PC-3 (cell line): ENCODE measurements around the gene PBX3. TPM values are rescaled to one million over a fixed set of nuclear protein-coding genes. Genes with fewer than 3 reads are reported as not detected.

Experiments used
- ATAC-seq: fragments of 200-7000 bp; cut with Tn5 transposase; 2 replicates; pipeline ENCODE4 v1.9.1; 2020; ENCODE audit warnings: mild to moderate bottlenecking, moderate library complexity
- Bru-seq: library from RNA; stranded (reverse); fragments of 400-500 nt; gene quantifications from one replicate; lab custom pipeline; 2021; lab: Mats Ljungman, UMichigan
- BruChase-seq, 2 experiments: library from RNA; stranded (reverse); fragments of 400-500 nt; gene quantifications; one replicate each; lab custom pipeline; 2021; lab: Mats Ljungman, UMichigan
- BruUV-seq: library from RNA; stranded (reverse); fragments of 400-500 nt; replicated peaks from 2 replicates; lab custom pipeline; 2021; lab: Mats Ljungman, UMichigan
- CTCF ChIA-PET: fragments of 300-600 bp; sonication (Branson Sonifier 250); formaldehyde crosslinking; loops from one replicate; lab custom pipeline; 2022; ENCODE audit warnings: antibody characterized with exemption; lab: Charles Lee
- POLR2A ChIA-PET: fragments of 300-600 bp; sonication (Branson Sonifier 250); formaldehyde crosslinking; loops from one replicate; lab custom pipeline; 2022; ENCODE audit warnings: antibody characterized with exemption; ENCODE audit not compliant: unreplicated experiment; lab: Charles Lee
- DNase-seq: peaks from one replicate; pipeline ENCODE4 v3.0.0-alpha.2; 2015
- H2AFZ ChIP-seq: fragments of 300-600 bp; sonication (generic); 2 replicates; pipeline ENCODE4 v1.6.0; 2016; ENCODE audit warnings: antibody characterized with exemption, low read length
- H3F3A ChIP-seq: fragments of 300-600 bp; sonication (generic); one replicate; pipeline ENCODE4 v1.6.0; 2017; ENCODE audit warnings: antibody characterized with exemption, low read length, control low read depth, mild to moderate bottlenecking; ENCODE audit not compliant: unreplicated experiment
- H3K27ac ChIP-seq: fragments of 300-600 bp; sonication (generic); 2 replicates; pipeline ENCODE4 v1.5.1; 2016; ENCODE audit warnings: mild to moderate bottlenecking, low read length
- H3K27me3 ChIP-seq: fragments of 300-600 bp; sonication (generic); 2 replicates; pipeline ENCODE4 v1.6.1; 2016; ENCODE audit warnings: low read length, mixed read lengths
- H3K36me3 ChIP-seq: fragments of 300-600 bp; sonication (generic); 2 replicates; pipeline ENCODE4 v1.6.1; 2016; ENCODE audit warnings: low read depth, mixed run types, low read length, mixed read lengths
- H3K4me1 ChIP-seq: fragments of 300-600 bp; sonication (generic); 2 replicates; pipeline ENCODE4 v1.5.1; 2016; ENCODE audit warnings: low read length; ENCODE audit not compliant: insufficient read depth
- H3K4me2 ChIP-seq: fragments of 300-600 bp; sonication (generic); 2 replicates; pipeline ENCODE4 v1.6.0; 2016; ENCODE audit warnings: low read length
- H3K4me3 ChIP-seq: fragments of 300-600 bp; sonication (generic); 2 replicates; pipeline ENCODE4 v1.5.1; 2016; ENCODE audit warnings: mild to moderate bottlenecking, low read length, mixed read lengths
- H3K79me2 ChIP-seq: fragments of 300-600 bp; sonication (generic); 2 replicates; pipeline ENCODE4 v1.6.1; 2017; ENCODE audit warnings: low read length, mixed read lengths
- H3K9ac ChIP-seq: fragments of 300-600 bp; sonication (generic); 2 replicates; pipeline ENCODE4 v1.6.0; 2016; ENCODE audit warnings: mild to moderate bottlenecking, low read length
- H3K9me2 ChIP-seq: fragments of 300-600 bp; sonication (generic); replicated peaks from 2 replicates; pipeline ENCODE4 v1.6.1; 2016; ENCODE audit warnings: mixed run types, low read length, mixed read lengths
- H3K9me3 ChIP-seq: fragments of 300-600 bp; sonication (generic); 2 replicates; pipeline ENCODE4 v1.6.1; 2016; ENCODE audit warnings: low read length, mixed read lengths
- H4K20me1 ChIP-seq: fragments of 300-600 bp; sonication (generic); 2 replicates; pipeline ENCODE4 v1.6.1; 2016; ENCODE audit warnings: low read length, mixed read lengths
- CTCF ChIP-seq: fragments of 300-600 bp; sonication (generic); conservative IDR thresholded peaks from 2 replicates; pipeline ENCODE4 v1.5.1; 2017; ENCODE audit warnings: antibody characterized with exemption, low read depth, mild to moderate bottlenecking, low read length
- EZH2 ChIP-seq: fragments of 300-600 bp; sonication (generic); IDR thresholded peaks from one replicate; pipeline ENCODE4 v1.6.1; 2017; ENCODE audit warnings: antibody characterized with exemption, mild to moderate bottlenecking, low read length; ENCODE audit not compliant: unreplicated experiment
- EZH2phosphoT487 ChIP-seq: fragments of 300-600 bp; sonication (generic); IDR thresholded peaks from 2 replicates; pipeline ENCODE4 v1.6.1; 2018; ENCODE audit warnings: mild to moderate bottlenecking, antibody characterized with exemption, low read length, borderline replicate concordance
- intact Hi-C: fragments of 100-400 bp; cut with micrococcal nuclease; formaldehyde crosslinking; loops from 2 replicates; pipeline ENCODE4 v1.9.0; 2023
- long read RNA-seq: library from polyadenylated mRNA; unstranded; transcript quantifications from one replicate; pipeline ENCODE4 v2.0.0, GENCODE V29; 2021; ENCODE audit not compliant: unreplicated experiment
- total RNA-seq: library from RNA; depleted of rRNA; stranded (reverse); fragments of >200 nt; gene quantifications from 2 replicates; pipeline ENCODE4 v1.2.3, GENCODE V29; 2014; rRNA removed

The PBX3 gene
- total RNA-seq (8.2 and 35.5 TPM in 2 replicates), Bru-seq, nascent RNA (percentile 56 among the genes with signal in this experiment), BruChase-seq, experiment 1, labeled RNA remaining after a 6-hour chase (percentile 47 among the genes with signal in this experiment), BruChase-seq, experiment 2, labeled RNA remaining after a 2-hour chase (percentile 59 among the genes with signal in this experiment)
- long read RNA-seq, partial matches to known transcripts = 6 of 17 reads
- long read RNA-seq, other reads (novel, unspliced or antisense) = 3 of 17 reads

GRCh38 chr9:125747053-125747764, at the start of gene PBX3:
Gene PBX3, plus strand, starts transcription at chr9:125747373.
- Histone ChIP-seq H3K9ac (peak within 1 kb of the TSS; percentile 72), H3K36me3 (no peaks in the 10 kb centered on the region), H3K79me2 (peaks cover 24% of the 10 kb centered on the region), H3K4me1 (peaks cover 34% of the 10 kb centered on the region), H3K4me2 (peak within 1 kb of the TSS; percentile 90), H3K4me3 (peak within 1 kb of the TSS; percentile 98), H4K20me1 (no peaks in the 10 kb centered on the region), H3K9me3 (no peaks in the 10 kb centered on the region), H3K27ac (peak within 1 kb of the TSS; percentile 39; the same call in 1 of the 2 replicates), H3F3A (no peaks in the 10 kb centered on the region), H3K9me2 (no peaks in the 10 kb centered on the region), H3K27me3 (no peaks in the 10 kb centered on the region), H2AFZ (peak within 1 kb of the TSS; percentile 95)
- TF ChIP-seq CTCF (no peak), EZH2 (no peak), EZH2phosphoT487 (no peak)
- ATAC-seq (no peak; the same call in 1 of the 2 replicates), DNase-seq (peak; percentile 17)
- ChIA-PET CTCF (no interaction called here), POLR2A (no interaction called here)
- no TSS peak for BruUV-seq
- intact Hi-C loops = loop anchor here (5.0 kb wide), 1 partner anchor 480 kb away; no protein-coding TSS in a partner anchor

- CTCF ChIA-PET = no interaction called here
- Histone ChIP-seq H3K4me1 (peaks cover under 1% of the 10 kb centered on the region; the same call in 1 of the 2 replicates), H3K4me2 (no peak overlapping the region), H3K9me2 (no peaks in the 10 kb centered on the region), H3K27me3 (no peaks in the 10 kb centered on the region), H3F3A (no peaks in the 10 kb centered on the region), H3K36me3 (no peaks in the 10 kb centered on the region), H3K9me3 (no peaks in the 10 kb centered on the region), H2AFZ (no peak overlapping the region), H3K4me3 (no peak overlapping the region), H3K27ac (no peak overlapping the region), H3K9ac (no peak overlapping the region), H3K79me2 (peaks cover 87% of the 10 kb centered on the region), H4K20me1 (no peaks in the 10 kb centered on the region)
- ATAC-seq (no peak), DNase-seq (no peak)
- no TSS peak for BruUV-seq
- intact Hi-C loops = no loop called here
- TF ChIP-seq EZH2 = no peak
- no peak for TF ChIP-seq CTCF
- no peak for TF ChIP-seq EZH2phosphoT487
- POLR2A ChIA-PET = no interaction called here
Measured at GRCh38 chr9:125699870-125700269, 47.3 kb upstream of the PBX3 start.

- no peak overlapping the region for H3K9ac ChIP-seq
- no peaks in the 10 kb centered on the region for H3F3A ChIP-seq
- H4K20me1 ChIP-seq = no peaks in the 10 kb centered on the region
- ChIA-PET CTCF (no interaction called here), POLR2A (no interaction called here)
- no peak overlapping the region for H3K27ac ChIP-seq
- no TSS peak for BruUV-seq
- H3K79me2 ChIP-seq = peaks cover 89% of the 10 kb centered on the region
- DNase-seq (no peak), ATAC-seq (peak; percentile 51; the same call in 1 of the 2 replicates)
- H3K4me3 ChIP-seq = no peak overlapping the region
- TF ChIP-seq CTCF (no peak), EZH2 (no peak), EZH2phosphoT487 (no peak)
- no peak overlapping the region for H3K4me2 ChIP-seq
- H3K27me3 ChIP-seq = no peaks in the 10 kb centered on the region
- intact Hi-C loops = no loop called here
- H2AFZ ChIP-seq = no peak overlapping the region
- no peaks in the 10 kb centered on the region for H3K36me3 ChIP-seq
- H3K4me1 ChIP-seq = peaks cover 10% of the 10 kb centered on the region
- H3K9me3 ChIP-seq = no peaks in the 10 kb centered on the region
- H3K9me2 ChIP-seq = no peaks in the 10 kb centered on the region
Measured at GRCh38 chr9:125700791-125701190, 46.4 kb upstream of the PBX3 start.
